Measurements from ENCODE around the gene ACTN2. TPM values are rescaled to one million over a fixed set of nuclear protein-coding genes. Genes with fewer than 3 reads are reported as not detected.

ACTN2 gene
- total RNA-seq, 2 experiments from 2014 or later = 0.36 TPM; not detected in 1

Other genes with a start within 250 kb of the ACTN2 start
- 10 to 100 TPM; 78.6 to 89.4 TPM for gene LGALS8, start 162.5 kb upstream of the ACTN2 start, total RNA-seq
- 10 to 100 TPM; 71.6 to 75.1 TPM for gene HEATR1, start 82.0 kb upstream of the ACTN2 start, total RNA-seq
- gene MTR, start 108.8 kb downstream of the ACTN2 start, total RNA-seq = 10 to 100 TPM; 55.3 to 57.6 TPM

Data from activated naive CD4-positive, alpha-beta T cell treated with anti-CD3 and anti-CD28 coated beads for 36 hours (primary cell).